Stimulated activated CD8-positive, alpha-beta memory T cell treated with anti-CD3 and anti-CD28 coated beads, Interleukin-4, amount 100 ng/mL, for 1 hour (primary cell): ENCODE data around the gene ITGB6.

Source experiments
- DNase-seq, 2 donors: peaks; one replicate each; pipeline ENCODE4 v3.0.0-alpha.2; 2020; ENCODE audit warnings: low read depth in 2 of 2, low spot score in 1 of 2

The ITGB6 gene

DNA sequence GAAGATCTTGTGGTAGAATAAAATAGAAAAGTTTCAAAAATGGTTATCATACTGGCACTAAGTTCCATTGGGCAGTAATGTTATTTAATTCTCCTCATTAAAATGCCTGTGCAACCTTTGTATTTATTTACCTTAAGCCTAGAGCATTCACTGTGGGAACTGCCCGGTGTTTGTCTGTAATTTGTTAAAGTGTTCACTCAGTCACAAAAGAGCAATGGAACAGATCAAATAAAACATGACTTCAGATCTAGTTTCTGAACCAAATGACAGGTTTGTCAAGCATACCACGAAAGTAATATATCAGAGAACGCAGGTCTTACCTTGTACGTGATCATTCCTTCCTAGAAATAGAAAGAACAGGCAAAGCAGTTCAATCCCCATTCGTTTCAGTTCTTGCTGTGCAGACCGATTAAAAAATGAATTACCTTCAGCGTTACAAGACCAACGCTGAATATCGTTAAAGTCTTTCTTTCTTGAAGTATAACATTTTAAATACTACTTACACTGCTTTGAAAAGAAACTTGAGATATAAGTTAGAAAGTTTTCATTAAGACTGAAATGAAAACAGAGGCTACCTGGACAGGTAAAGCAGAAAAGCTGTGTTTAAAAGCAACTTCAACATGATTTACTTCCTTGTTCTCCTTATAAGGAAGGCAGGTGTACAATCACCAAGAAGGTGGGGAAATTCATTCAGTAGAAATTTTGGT is at the start of gene ITGB6:
TSS of gene ITGB6 (minus strand) at position 590 of the 707 bp plus-strand sequence. CDS start at position 381, 209 bp downstream.
- no peak for DNase-seq

- DNase-seq, result no peak
Measured at GRCh38 chr2:160247296-160248035, 47.4 kb upstream of the ITGB6 start.

GRCh38 chr2:160246356-160246755 is 46.3 kb upstream of the ITGB6 start:
- no peak for DNase-seq

GRCh38 chr2:160245614-160246155 is 45.6 kb upstream of the ITGB6 start:
- DNase-seq, result no peak

- no peak for DNase-seq
Measured at GRCh38 chr2:160242893-160243564, 43.0 kb upstream of the ITGB6 start.

DNA sequence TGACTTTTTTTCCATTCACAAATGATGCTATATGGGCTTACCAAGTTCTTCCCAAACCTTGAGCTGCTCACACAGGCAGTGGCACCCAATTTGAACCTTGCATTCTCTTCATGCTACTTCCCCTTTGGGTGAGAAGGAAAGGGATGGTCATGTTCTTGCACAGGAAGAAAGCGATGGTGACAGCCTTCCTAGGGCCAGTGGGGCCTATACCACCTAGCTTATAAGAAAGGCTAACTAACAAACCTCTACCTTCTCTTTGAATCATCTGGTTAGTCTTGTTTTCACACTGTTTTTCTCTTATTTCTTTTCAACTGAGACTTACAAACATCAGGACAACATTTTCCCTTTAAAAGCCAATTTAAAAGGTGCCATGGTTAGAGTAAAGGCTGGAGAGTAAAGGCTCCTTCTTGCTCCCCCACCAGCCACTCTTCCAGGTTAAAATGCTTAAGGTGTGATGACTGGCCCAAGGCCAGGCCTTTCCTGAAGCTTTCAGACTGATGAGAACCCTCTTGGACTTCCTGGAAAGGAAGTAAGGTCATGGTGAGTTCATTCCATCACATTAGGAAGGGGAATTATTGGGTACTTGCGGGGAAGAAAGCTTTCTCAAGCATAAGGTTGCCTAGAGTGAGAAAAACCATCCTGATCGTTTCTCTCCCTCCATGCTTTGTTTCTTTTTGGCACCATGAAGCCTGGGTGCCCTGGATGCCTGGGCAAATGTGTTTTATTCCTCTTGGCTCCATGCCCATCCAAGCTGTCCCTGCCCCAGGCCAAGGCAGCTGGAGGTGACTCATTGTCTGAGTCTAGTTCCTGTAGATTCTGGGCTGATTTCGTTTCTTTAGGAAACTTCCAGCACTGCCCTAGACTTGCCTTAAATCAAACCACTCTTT is 41.4 kb upstream of the ITGB6 start:
- DNase-seq, result no peak

DNA sequence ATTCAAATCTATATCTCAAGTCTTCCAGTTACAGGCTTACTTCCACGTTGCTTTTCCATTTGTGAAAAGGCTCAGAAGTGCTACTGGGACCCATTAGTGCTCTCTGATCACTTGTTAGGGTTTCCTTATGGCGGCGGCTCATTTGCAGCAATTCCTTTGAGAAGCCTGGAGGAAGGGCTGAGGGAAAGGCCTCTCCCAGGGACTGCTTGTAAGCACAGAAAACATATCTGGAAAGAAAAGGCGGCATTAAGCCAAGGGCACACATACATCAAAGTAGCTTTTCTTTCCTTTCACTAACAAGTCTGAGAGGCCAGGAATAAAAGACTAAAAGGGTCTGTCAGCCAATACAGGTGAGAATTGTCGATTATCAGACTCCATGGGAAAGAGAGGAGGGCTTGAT is 39.4 kb upstream of the ITGB6 start:
- DNase-seq, result no peak

GRCh38 chr2:160238392-160238791 is 38.3 kb upstream of the ITGB6 start:
- no peak for DNase-seq

DNA sequence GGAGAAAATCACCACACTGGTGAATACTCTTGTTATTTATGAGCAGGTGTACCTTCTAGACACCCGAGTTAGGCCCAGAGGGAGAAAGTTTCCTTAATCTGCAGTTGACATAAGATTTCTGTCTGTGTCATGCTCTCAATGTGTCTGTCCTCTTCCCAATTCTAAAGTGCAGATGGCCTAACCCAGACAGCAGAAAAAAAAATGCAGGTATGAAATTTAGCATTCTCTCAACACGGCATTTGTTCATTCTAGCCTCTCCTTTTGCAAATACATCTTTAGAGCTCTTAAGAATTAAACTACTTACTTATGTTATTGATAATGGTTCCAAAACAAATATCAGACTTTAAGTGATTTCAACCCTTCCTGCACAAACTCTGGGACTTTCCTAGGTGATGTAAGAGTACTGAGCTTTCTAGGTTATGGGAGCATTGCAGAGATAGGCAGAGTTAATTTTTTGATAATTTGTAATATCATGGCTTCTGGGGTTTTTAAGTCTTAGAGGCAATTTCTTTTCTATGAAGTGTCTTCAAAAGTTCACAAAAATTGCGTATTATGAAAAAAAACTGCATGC is 32.9 kb upstream of the ITGB6 start:
- DNase-seq, result no peak

DNA sequence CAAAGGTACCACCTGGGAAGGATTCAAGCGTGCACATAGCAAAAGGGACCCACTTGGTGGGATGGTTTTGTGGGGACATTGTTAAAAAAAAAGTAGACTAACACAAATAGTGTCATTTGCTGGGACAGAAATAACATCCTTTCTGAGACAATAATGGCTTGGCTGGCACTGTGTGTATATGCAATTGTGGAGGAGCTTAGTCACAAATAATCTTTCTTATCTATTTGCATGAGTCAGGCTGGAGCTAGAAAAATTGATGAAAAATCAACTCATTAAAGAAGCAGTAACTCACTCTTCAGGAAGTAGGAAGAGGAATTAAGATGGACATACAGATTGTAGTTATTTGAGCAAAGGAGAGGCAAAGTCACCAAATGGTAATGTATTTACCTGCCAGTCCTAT is 29.5 kb upstream of the ITGB6 start:
- DNase-seq, result no peak

GRCh38 chr2:160228141-160228917 is 28.3 kb upstream of the ITGB6 start:
- no peak for DNase-seq

DNA sequence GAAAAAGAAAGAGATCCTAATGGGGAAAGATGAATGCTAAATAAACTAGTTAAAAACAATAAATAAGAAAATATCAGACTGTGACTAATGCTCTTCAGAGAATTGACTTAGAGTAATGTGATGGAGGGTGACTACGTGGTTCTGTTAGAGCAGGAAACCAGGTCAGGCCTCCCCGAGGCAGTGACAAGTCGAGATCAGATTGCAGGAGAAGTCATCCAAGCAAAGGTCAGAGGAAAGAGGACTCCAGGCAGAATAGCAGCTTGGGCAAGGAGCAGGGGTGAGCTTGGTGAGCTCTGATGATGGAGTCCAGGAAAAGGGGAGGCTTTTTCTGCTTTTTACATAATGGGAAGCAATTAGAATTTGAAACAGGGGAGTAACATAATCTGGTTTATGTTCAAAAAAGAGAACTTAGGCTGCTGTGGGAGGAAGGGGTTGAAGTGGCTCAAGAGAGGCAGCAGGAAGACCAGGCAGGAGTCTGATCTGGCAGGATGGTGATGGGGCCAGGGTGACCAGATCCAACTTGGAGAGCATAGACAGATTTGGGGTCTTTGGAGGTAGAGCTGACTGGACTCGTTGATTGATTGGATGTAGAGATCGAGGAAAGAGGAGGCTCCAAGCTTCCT is 27.3 kb upstream of the ITGB6 start:
- no peak for DNase-seq

- no peak for DNase-seq
Measured at GRCh38 chr2:160226367-160226766, 26.3 kb upstream of the ITGB6 start.

GRCh38 chr2:160225722-160226121 is 25.6 kb upstream of the ITGB6 start:
- DNase-seq, result no peak

DNA sequence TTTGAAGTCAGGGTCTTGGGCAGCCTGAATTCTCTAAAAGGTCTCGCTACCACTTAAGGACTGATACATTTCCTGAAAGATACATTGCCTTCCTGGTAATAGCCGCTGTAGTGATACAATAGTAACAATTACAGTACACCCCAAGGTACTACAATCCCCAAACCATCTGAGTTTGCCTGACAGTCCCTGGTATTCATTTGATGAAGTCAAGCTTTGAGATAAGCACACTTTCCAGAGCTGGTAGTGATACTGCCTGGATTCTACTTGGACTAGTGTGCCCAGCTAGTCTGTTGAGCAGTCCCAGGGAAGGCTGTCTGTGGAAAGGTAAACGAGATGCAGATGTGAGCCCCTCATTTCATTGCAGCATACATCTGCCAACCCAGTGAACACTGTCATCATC is 24.4 kb upstream of the ITGB6 start:
- DNase-seq, result no peak

GRCh38 chr2:160224060-160224459 is 24.0 kb upstream of the ITGB6 start:
- no peak for DNase-seq

DNA sequence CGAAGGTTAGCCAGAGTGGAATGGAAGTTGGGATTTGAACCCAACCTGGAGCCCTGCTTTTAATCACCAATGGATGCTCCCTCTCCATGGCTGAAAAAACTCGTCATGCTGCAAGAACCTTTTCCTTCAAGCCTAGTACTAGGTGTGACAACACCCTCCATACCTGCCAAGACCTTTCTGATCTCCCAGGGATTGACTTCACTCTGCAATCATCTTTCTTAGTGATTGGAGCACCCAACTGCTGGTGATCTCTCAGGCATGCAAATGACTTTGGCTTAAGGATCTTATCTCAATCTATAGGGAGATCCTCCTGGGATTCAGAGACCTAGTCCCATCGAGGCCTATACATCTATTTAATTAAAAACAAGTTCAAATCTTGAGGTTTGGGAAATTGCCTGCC is 23.5 kb upstream of the ITGB6 start:
- DNase-seq, result no peak

DNA sequence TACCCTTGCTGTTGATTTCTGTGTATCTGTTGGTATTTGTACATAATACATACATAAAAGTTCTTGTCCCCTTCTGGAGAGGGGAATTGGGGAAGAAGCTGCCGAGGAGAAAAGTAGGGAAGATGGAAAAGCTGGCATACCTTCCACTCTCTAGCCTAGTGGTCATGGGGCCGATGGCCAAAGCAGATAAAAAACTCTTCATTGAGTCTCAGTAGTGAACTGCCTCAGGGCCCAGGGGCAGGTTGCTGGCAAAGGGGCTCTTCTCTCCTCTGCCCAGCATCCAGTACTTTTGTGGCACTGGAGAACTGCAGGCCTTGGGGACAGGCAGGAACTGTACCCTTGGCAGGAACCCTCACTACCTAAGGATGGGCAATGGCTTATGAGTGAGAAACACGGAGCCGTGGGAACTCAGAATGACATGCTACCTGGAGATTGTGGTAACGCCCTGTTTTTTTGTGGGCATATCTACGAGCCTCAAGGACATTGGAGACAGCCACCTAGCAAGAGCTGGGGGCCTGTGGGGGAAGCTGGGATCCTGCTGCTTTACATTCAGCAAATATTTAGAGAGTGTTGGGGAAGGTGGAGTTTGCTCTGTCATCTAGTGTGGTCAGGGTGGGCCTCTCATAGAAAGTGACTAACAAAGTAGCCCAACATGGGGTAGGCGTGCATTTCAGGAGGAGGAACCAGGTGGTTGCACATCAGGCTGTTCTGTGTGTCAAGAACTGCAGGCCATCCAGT is 22.6 kb upstream of the ITGB6 start:
- no peak for DNase-seq
